Keratinocyte (primary cell): Measurements from ENCODE around the gene SLC22A12. TPM values are rescaled to one million over a fixed set of nuclear protein-coding genes. Genes with fewer than 3 reads are reported as not detected.

ENCODE experiments used
- DNase-seq: peaks from one replicate; pipeline ENCODE4 v3.0.0-alpha.2; 2011; ENCODE audit warnings: low read depth, missing footprints, low spot score
- FAIRE-seq: peaks from 2 replicates; lab custom pipeline; 2011; peaks lifted over from hg19 to GRCh38; lab: Jason Lieb, UNC
- H2AFZ ChIP-seq: 2 replicates; pipeline ENCODE4 v1.6.0; 2012; ENCODE audit warnings: low read length, control low read depth, inconsistent platforms; ENCODE audit not compliant: control insufficient read depth
- H3K27ac ChIP-seq: 2 replicates; pipeline ENCODE4 v1.5.1; 2011; ENCODE audit warnings: low read length; ENCODE audit not compliant: control insufficient read depth, insufficient read depth
- H3K27me3 ChIP-seq: 3 replicates; pipeline ENCODE4 v1.6.0; 2011; ENCODE audit warnings: low read length; ENCODE audit not compliant: control insufficient read depth, insufficient read depth; ENCODE audit errors: extremely low read depth
- H3K36me3 ChIP-seq, 2 experiments: 2 replicates in 1 of 2; 3 replicates in 1 of 2; pipeline ENCODE4 v1.5.1; 2011; ENCODE audit warnings: low read length in 2 of 2, mild to moderate bottlenecking in 1 of 2; ENCODE audit not compliant: control insufficient read depth in 2 of 2, insufficient read depth in 2 of 2; ENCODE audit errors: extremely low read depth in 1 of 2
- H3K4me1 ChIP-seq: 3 replicates; pipeline ENCODE4 v1.5.1; 2011; ENCODE audit warnings: low read length; ENCODE audit not compliant: control insufficient read depth, insufficient read depth; ENCODE audit errors: extremely low read depth
- H3K4me2 ChIP-seq: 3 replicates; pipeline ENCODE4 v1.6.0; 2011; ENCODE audit warnings: low read depth, low read length; ENCODE audit not compliant: control insufficient read depth, insufficient read depth; ENCODE audit errors: extremely low read depth
- H3K4me3 ChIP-seq, 3 experiments: fragments of 200-600 bp in 1 of 3; sonication (generic) in 1 of 3; 2 replicates in 2 of 3; 3 replicates in 1 of 3; pipeline ENCODE4 v1.5.1; 2011 to 2016; ENCODE audit warnings: low read length in 3 of 3, mild to moderate bottlenecking in 3 of 3, control low read depth in 2 of 3, inconsistent platforms in 1 of 3, low read depth in 1 of 3, mixed read lengths in 1 of 3, mixed run types in 1 of 3, moderate library complexity in 1 of 3; ENCODE audit not compliant: control insufficient read depth in 2 of 3, insufficient read depth in 2 of 3; ENCODE audit errors: extremely low read depth in 1 of 3
- H3K79me2 ChIP-seq: 2 replicates; pipeline ENCODE4 v1.6.0; 2012; ENCODE audit warnings: low read length; ENCODE audit not compliant: control insufficient read depth, insufficient read depth
- H3K9ac ChIP-seq: 3 replicates; pipeline ENCODE4 v1.6.0; 2011; ENCODE audit warnings: low read length; ENCODE audit not compliant: control insufficient read depth, insufficient read depth; ENCODE audit errors: extremely low read depth
- H3K9me1 ChIP-seq: 3 replicates; pipeline ENCODE4 v1.6.0; 2011; ENCODE audit warnings: low read length; ENCODE audit not compliant: control insufficient read depth, insufficient read depth; ENCODE audit errors: extremely low read depth
- H3K9me3 ChIP-seq: 2 replicates; pipeline ENCODE4 v1.5.1; 2012; ENCODE audit warnings: low read depth, low read length; ENCODE audit not compliant: control insufficient read depth
- H4K20me1 ChIP-seq: 3 replicates; pipeline ENCODE4 v1.6.0; 2011; ENCODE audit warnings: low read length; ENCODE audit not compliant: control insufficient read depth, insufficient read depth; ENCODE audit errors: extremely low read depth
- EZH2 ChIP-seq: IDR thresholded peaks from one replicate; pipeline ENCODE4 v1.6.1; 2012; ENCODE audit warnings: inconsistent platforms, mild to moderate bottlenecking, low read length, moderate library complexity
- dilution Hi-C: fragments of 300-500 bp; cut with MboI; formaldehyde crosslinking; loops from one replicate; pipeline ENCODE4 v1.7.0; 2020; ENCODE audit warnings: low sequenced_read_pairs; ENCODE audit not compliant: extremely low pct_ligation_motif_present
- polyA plus RNA-seq, 5 experiments: library from polyadenylated mRNA; depleted of rRNA in 3 of 5; stranded (reverse) in 3 of 5; stranded (forward) in 1 of 5; unstranded in 1 of 5; fragments of >200 nt; gene quantifications; 1 replicate in 1 of 5; 2 replicates in 3 of 5; 3 replicates in 1 of 5; pipeline versions ENCODE4 v1.2.1 to v1.2.3, GENCODE V29; 2011 to 2012; ENCODE audit warnings: missing spikeins in 2 of 5, low read depth in 1 of 5, low replicate concordance in 1 of 5
- TF ChIP-seq, protein P1 (sequence below), 3 experiments: IDR thresholded peaks in 1 of 3; conservative IDR thresholded peaks in 1 of 3; optimal IDR thresholded peaks in 1 of 3; 2 replicates in 2 of 3; 3 replicates in 1 of 3; pipeline versions ENCODE3 to v1.5.1; 2011; ENCODE audit warnings: low read length in 3 of 3, mild to moderate bottlenecking in 3 of 3, moderate library complexity in 2 of 3, control low read depth in 1 of 3, inconsistent platforms in 1 of 3; ENCODE audit not compliant: insufficient read depth in 2 of 3; ENCODE audit errors: extremely low read depth in 1 of 3

Gene SLC22A12
- polyA plus RNA-seq, 1 donor (not counting 4 experiments of a cell fraction or from before 2014, with no cell fraction given): not detected

GRCh38 chr11:64626637-64627036 lies 35.6 kb downstream of the SLC22A12 start:
- Histone ChIP-seq H3K36me3 (no peaks in the 10 kb centered on the region), H3K27me3 (peaks cover 15% of the 10 kb centered on the region), H3K79me2 (no peaks in the 10 kb centered on the region), H3K4me1 (no peaks in the 10 kb centered on the region), H3K9ac (no peak overlapping the region), H3K27ac (no peak overlapping the region), H3K9me1 (no peaks in the 10 kb centered on the region), H3K4me2 (no peak overlapping the region), H3K4me3 (no peak overlapping the region), H4K20me1 (no peaks in the 10 kb centered on the region), H3K9me3 (no peaks in the 10 kb centered on the region), H2AFZ (no peak overlapping the region)
- TF ChIP-seq EZH2: no peak
- TF ChIP-seq, protein P1, sequence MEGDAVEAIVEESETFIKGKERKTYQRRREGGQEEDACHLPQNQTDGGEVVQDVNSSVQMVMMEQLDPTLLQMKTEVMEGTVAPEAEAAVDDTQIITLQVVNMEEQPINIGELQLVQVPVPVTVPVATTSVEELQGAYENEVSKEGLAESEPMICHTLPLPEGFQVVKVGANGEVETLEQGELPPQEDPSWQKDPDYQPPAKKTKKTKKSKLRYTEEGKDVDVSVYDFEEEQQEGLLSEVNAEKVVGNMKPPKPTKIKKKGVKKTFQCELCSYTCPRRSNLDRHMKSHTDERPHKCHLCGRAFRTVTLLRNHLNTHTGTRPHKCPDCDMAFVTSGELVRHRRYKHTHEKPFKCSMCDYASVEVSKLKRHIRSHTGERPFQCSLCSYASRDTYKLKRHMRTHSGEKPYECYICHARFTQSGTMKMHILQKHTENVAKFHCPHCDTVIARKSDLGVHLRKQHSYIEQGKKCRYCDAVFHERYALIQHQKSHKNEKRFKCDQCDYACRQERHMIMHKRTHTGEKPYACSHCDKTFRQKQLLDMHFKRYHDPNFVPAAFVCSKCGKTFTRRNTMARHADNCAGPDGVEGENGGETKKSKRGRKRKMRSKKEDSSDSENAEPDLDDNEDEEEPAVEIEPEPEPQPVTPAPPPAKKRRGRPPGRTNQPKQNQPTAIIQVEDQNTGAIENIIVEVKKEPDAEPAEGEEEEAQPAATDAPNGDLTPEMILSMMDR (optimal IDR thresholded peaks at IDR 0.05 in 1 of 3, IDR thresholded peaks at IDR 0.05 in 1 of 3, conservative IDR thresholded peaks at IDR 0.05 in 1 of 3; ENCODE audit: extremely low read depth in 1 of 3, insufficient read depth in 2 of 3, low read length in 3 of 3): no peak
- FAIRE-seq (no peak), DNase-seq (no peak)
- dilution Hi-C loops: no loop called here

- H3K27ac ChIP-seq: no peak overlapping the region
- no peaks in the 10 kb centered on the region for H4K20me1 ChIP-seq
- H3K4me2 ChIP-seq: no peak overlapping the region
- no peak for TF ChIP-seq EZH2
- TF ChIP-seq, protein P1 (optimal IDR thresholded peaks at IDR 0.05 in 1 of 3, IDR thresholded peaks at IDR 0.05 in 1 of 3, conservative IDR thresholded peaks at IDR 0.05 in 1 of 3; ENCODE audit: extremely low read depth in 1 of 3, insufficient read depth in 2 of 3, low read length in 3 of 3): no peak
- no peaks in the 10 kb centered on the region for H3K9me1 ChIP-seq
- no peak for FAIRE-seq
- H3K27me3 ChIP-seq: peaks cover 15% of the 10 kb centered on the region
- H2AFZ ChIP-seq: no peak overlapping the region
- H3K9ac ChIP-seq: no peak overlapping the region
- no peak for DNase-seq
- no peak overlapping the region for H3K4me3 ChIP-seq
- no peaks in the 10 kb centered on the region for H3K79me2 ChIP-seq
- H3K4me1 ChIP-seq: no peaks in the 10 kb centered on the region
- dilution Hi-C loops: no loop called here
- no peaks in the 10 kb centered on the region for H3K9me3 ChIP-seq
- H3K36me3 ChIP-seq: no peaks in the 10 kb centered on the region
Observed at GRCh38 chr11:64627371-64627770, 36.4 kb downstream of the SLC22A12 start.
